T1000 (cell line): ENCODE data around the gene CD300A.

Source experiments
- DNase-seq: peaks from one replicate; lab custom pipeline; 2025; ENCODE audit warnings: mixed read lengths; lab: John Stamatoyannopoulos, UW

CD300A gene

GRCh38 chr17:74439691-74440567 is 26.5 kb upstream of the CD300A start:
- DNase-seq = no peak

- DNase-seq = no peak
Measured at GRCh38 chr17:74441537-74441936, 24.9 kb upstream of the CD300A start.

- no peak for DNase-seq
Measured at GRCh38 chr17:74442291-74442669, 24.2 kb upstream of the CD300A start.

- no peak for DNase-seq
Measured at GRCh38 chr17:74442670-74443515, 23.5 kb upstream of the CD300A start.

GRCh38 chr17:74443516-74444296 is 22.7 kb upstream of the CD300A start:
- no peak for DNase-seq

- DNase-seq = no peak
Measured at GRCh38 chr17:74444406-74444805, 22.0 kb upstream of the CD300A start.

- DNase-seq = no peak
Measured at GRCh38 chr17:74445158-74445557, 21.3 kb upstream of the CD300A start.

GRCh38 chr17:74446551-74447500 is 19.6 kb upstream of the CD300A start:
- no peak for DNase-seq

- DNase-seq = no peak
Measured at GRCh38 chr17:74447628-74448159, 18.7 kb upstream of the CD300A start.

- DNase-seq = no peak
Measured at GRCh38 chr17:74448756-74449155, 17.7 kb upstream of the CD300A start.

- DNase-seq = no peak
Measured at GRCh38 chr17:74449306-74449705, 17.1 kb upstream of the CD300A start.

GRCh38 chr17:74449773-74450172 is 16.7 kb upstream of the CD300A start:
- DNase-seq = no peak

- no peak for DNase-seq
Measured at GRCh38 chr17:74450231-74450630, 16.2 kb upstream of the CD300A start.

- no peak for DNase-seq
Measured at GRCh38 chr17:74450925-74451403, 15.5 kb upstream of the CD300A start.

- no peak for DNase-seq
Measured at GRCh38 chr17:74451557-74451956, 14.9 kb upstream of the CD300A start.

- DNase-seq = no peak
Measured at GRCh38 chr17:74452033-74452840, 14.2 kb upstream of the CD300A start.

- DNase-seq = no peak
Measured at GRCh38 chr17:74452841-74453661, 13.4 kb upstream of the CD300A start.

- DNase-seq = no peak
Measured at GRCh38 chr17:74453665-74454196, 12.7 kb upstream of the CD300A start.
